GM19238 (cell line): ENCODE results near the gene AFF2.

ENCODE experiments used
- DNase-seq: peaks from one replicate; pipeline ENCODE4 v3.0.0; 2011; ENCODE audit warnings: low spot score; ENCODE audit not compliant: insufficient read length

The AFF2 gene

GRCh38 chrX:149003863-149004660, 503.6 kb downstream of the AFF2 start:
- DNase-seq, result no peak

- no peak for DNase-seq
Measured at GRCh38 chrX:149004936-149005335, 504.5 kb downstream of the AFF2 start.

- no peak for DNase-seq
Measured at GRCh38 chrX:149006235-149006634, 505.8 kb downstream of the AFF2 start.

- no peak for DNase-seq
Measured at GRCh38 chrX:149007423-149007822, 507.0 kb downstream of the AFF2 start.

GRCh38 chrX:149010013-149010852, 509.8 kb downstream of the AFF2 start:
- no peak for DNase-seq

GRCh38 chrX:149010853-149011224, 510.4 kb downstream of the AFF2 start:
- DNase-seq, result no peak

- no peak for DNase-seq
Measured at GRCh38 chrX:149013081-149013480, 512.7 kb downstream of the AFF2 start.

- DNase-seq, result no peak
Measured at GRCh38 chrX:149021159-149021558, 520.7 kb downstream of the AFF2 start.

GRCh38 chrX:149022485-149022884, 522.1 kb downstream of the AFF2 start:
- no peak for DNase-seq

GRCh38 chrX:149032449-149032848, 532.0 kb downstream of the AFF2 start:
- DNase-seq, result no peak

- no peak for DNase-seq
Measured at GRCh38 chrX:149036086-149036485, 535.7 kb downstream of the AFF2 start.

- no peak for DNase-seq
Measured at GRCh38 chrX:149037281-149037870, 537.0 kb downstream of the AFF2 start.

GRCh38 chrX:149039057-149039456, 538.6 kb downstream of the AFF2 start:
- no peak for DNase-seq

GRCh38 chrX:149040873-149041535, 540.6 kb downstream of the AFF2 start:
- DNase-seq, result no peak

- no peak for DNase-seq
Measured at GRCh38 chrX:149043401-149043800, 543.0 kb downstream of the AFF2 start.

GRCh38 chrX:149044471-149044870, 544.1 kb downstream of the AFF2 start:
- no peak for DNase-seq

GRCh38 chrX:149045645-149046210, 545.3 kb downstream of the AFF2 start:
- DNase-seq, result no peak
